IMR-90 (cell line): ENCODE results near the gene SYT6. TPM values are rescaled to one million over a fixed set of nuclear protein-coding genes. Genes with fewer than 3 reads are reported as not detected.

ENCODE experiments used
- ATAC-seq: fragments of 200-7000 bp; cut with Tn5 transposase; 2 replicates; pipeline ENCODE4 v1.9.1; 2020; ENCODE audit warnings: low read depth, mild to moderate bottlenecking, moderate library complexity
- BruUV-seq: library from RNA; stranded (reverse); fragments of 400-500 nt; replicated peaks from 2 replicates; lab custom pipeline; 2021; lab: Mats Ljungman, UMichigan
- CTCF ChIA-PET: fragments of 300-600 bp; formaldehyde crosslinking; extraction: SDS; loops from one replicate; lab custom pipeline; 2021; ENCODE audit warnings: antibody characterized with exemption; lab: Yijun Ruan, JAX
- POLR2A ChIA-PET: fragments of 300-600 bp; sonication (Branson Sonifier 250); formaldehyde crosslinking; loops from one replicate; lab custom pipeline; 2022; ENCODE audit warnings: antibody characterized with exemption; ENCODE audit not compliant: unreplicated experiment; lab: Charles Lee
- DNase-seq: peaks from one replicate; pipeline ENCODE4 v3.0.0; 2013
- H2AFZ ChIP-seq: replicated peaks from 2 replicates; pipeline ENCODE3; 2013; ENCODE audit warnings: low read length, mild to moderate bottlenecking; ENCODE audit not compliant: poor library complexity
- H2AK5ac ChIP-seq: 2 replicates; pipeline ENCODE4 v1.6.1; 2013; ENCODE audit warnings: low read depth, low read length, inconsistent platforms
- H2AK9ac ChIP-seq: replicated peaks from 2 replicates; pipeline ENCODE3; 2013; ENCODE audit warnings: mild to moderate bottlenecking, low read depth, low read length, moderate library complexity; ENCODE audit not compliant: poor library complexity
- H2BK120ac ChIP-seq: 2 replicates; pipeline ENCODE4 v1.6.1; 2013; ENCODE audit warnings: low read depth, low read length, inconsistent platforms
- H2BK15ac ChIP-seq: 3 replicates; pipeline ENCODE4 v1.6.1; 2013; ENCODE audit warnings: low read depth, low read length, inconsistent platforms
- H2BK20ac ChIP-seq: 2 replicates; pipeline ENCODE4 v1.6.1; 2013; ENCODE audit warnings: low read depth, mild to moderate bottlenecking, inconsistent platforms, low read length, moderate library complexity
- H2BK5ac ChIP-seq: 2 replicates; pipeline ENCODE4 v1.6.1; 2013; ENCODE audit warnings: mild to moderate bottlenecking, low read depth, low read length, inconsistent platforms; ENCODE audit not compliant: poor library complexity, severe bottlenecking
- H3K14ac ChIP-seq: replicated peaks from 2 replicates; pipeline ENCODE4 v1.6.1; 2013; ENCODE audit warnings: low read depth, low read length, inconsistent platforms
- H3K18ac ChIP-seq: 2 replicates; pipeline ENCODE4 v1.6.1; 2013; ENCODE audit warnings: low read depth, low read length, control low read depth
- H3K23ac ChIP-seq: 2 replicates; pipeline ENCODE4 v1.6.1; 2013; ENCODE audit warnings: low read depth, low read length, inconsistent platforms
- H3K27ac ChIP-seq: 2 replicates; pipeline ENCODE4 v1.5.1; 2013; ENCODE audit warnings: mild to moderate bottlenecking, control low read depth, low read length; ENCODE audit not compliant: insufficient read depth
- H3K27me3 ChIP-seq: 2 replicates; pipeline ENCODE4 v1.6.1; 2013; ENCODE audit warnings: low read length; ENCODE audit not compliant: control insufficient read depth, insufficient read depth
- H3K36me3 ChIP-seq: 2 replicates; pipeline ENCODE4 v1.6.1; 2013; ENCODE audit warnings: low read length, mixed read lengths; ENCODE audit not compliant: control insufficient read depth, insufficient read depth
- H3K4ac ChIP-seq: 2 replicates; pipeline ENCODE4 v1.6.1; 2013; ENCODE audit warnings: low read depth, low read length, inconsistent platforms
- H3K4me1 ChIP-seq: 2 replicates; pipeline ENCODE4 v1.6.1; 2013; ENCODE audit warnings: low read length, mixed read lengths; ENCODE audit not compliant: control insufficient read depth, insufficient read depth
- H3K4me2 ChIP-seq: 2 replicates; pipeline ENCODE4 v1.6.1; 2013; ENCODE audit warnings: low read depth, mild to moderate bottlenecking, control low read depth, low read length, moderate library complexity
- H3K4me3 ChIP-seq: 2 replicates; pipeline ENCODE4 v1.5.1; 2013; ENCODE audit warnings: low read depth, mild to moderate bottlenecking, control low read depth, low read length, moderate library complexity; ENCODE audit not compliant: insufficient read depth
- H3K56ac ChIP-seq: 2 replicates; pipeline ENCODE4 v1.6.1; 2013; ENCODE audit warnings: low read length, inconsistent platforms; ENCODE audit not compliant: insufficient read depth; ENCODE audit errors: extremely low read depth
- H3K79me1 ChIP-seq, 2 experiments: 2 replicates each; pipeline ENCODE4 v1.6.1; 2013; ENCODE audit warnings: low read length in 2 of 2, inconsistent platforms in 1 of 2, low read depth in 1 of 2
- H3K9ac ChIP-seq: 2 replicates; pipeline ENCODE4 v1.6.1; 2013; ENCODE audit warnings: low read depth, low read length, control low read depth
- H3K9me1 ChIP-seq: 2 replicates; pipeline ENCODE4 v1.6.1; 2013; ENCODE audit warnings: low read length, inconsistent platforms; ENCODE audit not compliant: insufficient read depth
- H3K9me3 ChIP-seq: 2 replicates; pipeline ENCODE4 v1.6.1; 2013; ENCODE audit warnings: low read length; ENCODE audit not compliant: control insufficient read depth, insufficient read depth
- H4K20me1 ChIP-seq: 2 replicates; pipeline ENCODE4 v1.6.1; 2013; ENCODE audit warnings: low read length, inconsistent platforms; ENCODE audit not compliant: insufficient read depth
- H4K5ac ChIP-seq: 2 replicates; pipeline ENCODE4 v1.6.1; 2013; ENCODE audit warnings: mild to moderate bottlenecking, low read depth, low read length, control low read depth
- H4K8ac ChIP-seq, 2 experiments: 2 replicates each; pipeline ENCODE4 v1.6.1; 2013; ENCODE audit warnings: low read depth in 2 of 2, low read length in 2 of 2, control low read depth in 1 of 2, inconsistent platforms in 1 of 2
- H4K91ac ChIP-seq: 2 replicates; pipeline ENCODE4 v1.6.1; 2013; ENCODE audit warnings: low read depth, low read length, inconsistent platforms; ENCODE audit not compliant: insufficient read depth
- CEBPB ChIP-seq: IDR thresholded peaks from 2 replicates; pipeline ENCODE4 v1.6.1; 2012; ENCODE audit warnings: low read depth, low read length, improper control_type of control experiment
- MAZ ChIP-seq: IDR thresholded peaks from 2 replicates; pipeline ENCODE4 v1.6.1; 2012; ENCODE audit warnings: low read depth, mild to moderate bottlenecking, low read length, improper control_type of control experiment, moderate library complexity, borderline replicate concordance
- NFE2L2 ChIP-seq: fragments of 150-350 bp; IDR thresholded peaks from 2 replicates; pipeline ENCODE4 v1.6.1; 2016; ENCODE audit warnings: low read depth, mild to moderate bottlenecking, low read length
- POLR2A ChIP-seq: IDR thresholded peaks from 2 replicates; pipeline ENCODE4 v1.6.1; 2012; ENCODE audit warnings: mild to moderate bottlenecking, low read depth, low read length
- RAD21 ChIP-seq: IDR thresholded peaks from 2 replicates; pipeline ENCODE4 v1.6.1; 2012; ENCODE audit warnings: low read length, improper control_type of control experiment
- RCOR1 ChIP-seq: IDR thresholded peaks from 2 replicates; pipeline ENCODE4 v1.6.1; 2012; ENCODE audit warnings: mild to moderate bottlenecking, low read length, improper control_type of control experiment; ENCODE audit not compliant: insufficient replicate concordance
- RFX5 ChIP-seq: IDR thresholded peaks from 2 replicates; pipeline ENCODE4 v1.8.0; 2012; ENCODE audit warnings: low read depth, mild to moderate bottlenecking, low read length, moderate library complexity
- SMC3 ChIP-seq: fragments of 150-350 bp; IDR thresholded peaks from 2 replicates; pipeline ENCODE4 v1.6.1; 2016; ENCODE audit warnings: low read depth, mild to moderate bottlenecking, antibody characterized with exemption, low read length, moderate library complexity
- USF2 ChIP-seq: fragments of 150-350 bp; IDR thresholded peaks from 2 replicates; pipeline ENCODE4 v1.6.1; 2017; ENCODE audit warnings: mild to moderate bottlenecking, antibody characterized with exemption, low read length, low read depth
- dilution Hi-C: fragments of 300-500 bp; cut with HindIII; formaldehyde crosslinking; loops from one replicate; pipeline ENCODE4 v1.14.3; 2018; ENCODE audit warnings: low sequenced_read_pairs; ENCODE audit not compliant: unreplicated experiment
- in situ Hi-C: fragments of 300-500 bp; cut with MboI; formaldehyde crosslinking; loops from 3 replicates; pipeline ENCODE4 v1.14.3; 2019; ENCODE audit warnings: low sequenced_read_pairs, inconsistent platforms, mixed read lengths
- intact Hi-C: fragments of 100-400 bp; cut with micrococcal nuclease; formaldehyde crosslinking; loops from 2 replicates; pipeline ENCODE4 v1.10.0; 2022
- polyA plus RNA-seq, 3 experiments: library from polyadenylated mRNA; depleted of rRNA; stranded (reverse); fragments of >200 nt; gene quantifications; 2 replicates each; pipeline ENCODE4 v1.2.3, GENCODE V29; 2012; ENCODE audit warnings: low replicate concordance in 1 of 3
- total RNA-seq: library from RNA; depleted of rRNA; stranded (reverse); fragments of >200 nt; gene quantifications from 2 replicates; pipeline ENCODE4 v1.2.3, GENCODE V29; 2012
- TF ChIP-seq, protein P1 (sequence below): fragments of 150-350 bp; IDR thresholded peaks from 2 replicates; pipeline ENCODE4 v1.6.1; 2016; ENCODE audit warnings: low read depth, mild to moderate bottlenecking, low read length, moderate library complexity, borderline replicate concordance

The SYT6 gene
- total and polyA plus RNA-seq, 2 of the 4 experiments (the other 2 are of a cell fraction): not detected

DNA sequence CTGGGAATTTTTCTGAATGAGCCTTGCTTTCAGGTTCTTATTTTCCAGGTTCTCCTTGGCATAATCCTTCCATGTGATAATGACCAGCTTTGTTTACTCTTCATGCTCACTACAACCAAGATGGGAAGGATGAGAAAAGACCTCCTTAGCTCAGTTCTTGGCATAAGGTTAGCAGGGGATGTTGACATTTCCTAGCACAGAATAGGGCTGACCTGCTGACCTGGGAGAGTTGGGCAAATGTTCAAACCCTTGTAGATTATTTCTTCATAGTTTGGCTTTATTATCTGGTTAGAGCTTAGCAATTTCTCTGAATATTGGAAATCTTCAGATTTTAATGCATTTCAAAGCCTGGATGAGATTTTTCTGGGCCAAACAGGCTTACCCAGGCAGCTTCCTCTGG is 23.6 kb upstream of the SYT6 start:
- ChIA-PET CTCF (no interaction called here), POLR2A (no interaction called here)
- Histone ChIP-seq H4K5ac (no peak overlapping the region), H2BK5ac (no peak overlapping the region), H2BK120ac (no peak overlapping the region), H2AK9ac (no peak overlapping the region), H3K9ac (no peak overlapping the region), H3K27me3 (no peaks in the 10 kb centered on the region), H3K4me1 (no peaks in the 10 kb centered on the region), H4K91ac (no peak overlapping the region), H4K8ac (no peak overlapping the region), H3K9me3 (no peaks in the 10 kb centered on the region), H3K36me3 (no peaks in the 10 kb centered on the region), H2BK15ac (no peak overlapping the region), H3K79me1 (no peaks in the 10 kb centered on the region), H2AFZ (no peak overlapping the region), H3K4ac (no peak overlapping the region), H4K20me1 (no peaks in the 10 kb centered on the region), H2BK20ac (no peak overlapping the region), H3K56ac (no peak overlapping the region), H3K27ac (no peak overlapping the region), H3K23ac (no peak overlapping the region), H3K4me3 (no peak overlapping the region), H3K18ac (no peak overlapping the region), H3K9me1 (no peaks in the 10 kb centered on the region), H3K4me2 (no peak overlapping the region), H3K14ac (no peak overlapping the region), H2AK5ac (no peak overlapping the region)
- ATAC-seq (no peak), DNase-seq (no peak)
- dilution Hi-C loops (no loop called here), intact Hi-C loops (no loop called here), in situ Hi-C loops (no loop called here)
- TF ChIP-seq CEBPB (no peak), RAD21 (no peak), RCOR1 (no peak), NFE2L2 (no peak), RFX5 (no peak), POLR2A (no peak), USF2 (no peak), MAZ (no peak), SMC3 (no peak)
- TF ChIP-seq, protein P1, sequence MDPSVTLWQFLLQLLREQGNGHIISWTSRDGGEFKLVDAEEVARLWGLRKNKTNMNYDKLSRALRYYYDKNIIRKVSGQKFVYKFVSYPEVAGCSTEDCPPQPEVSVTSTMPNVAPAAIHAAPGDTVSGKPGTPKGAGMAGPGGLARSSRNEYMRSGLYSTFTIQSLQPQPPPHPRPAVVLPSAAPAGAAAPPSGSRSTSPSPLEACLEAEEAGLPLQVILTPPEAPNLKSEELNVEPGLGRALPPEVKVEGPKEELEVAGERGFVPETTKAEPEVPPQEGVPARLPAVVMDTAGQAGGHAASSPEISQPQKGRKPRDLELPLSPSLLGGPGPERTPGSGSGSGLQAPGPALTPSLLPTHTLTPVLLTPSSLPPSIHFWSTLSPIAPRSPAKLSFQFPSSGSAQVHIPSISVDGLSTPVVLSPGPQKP: no peak
- no TSS peak for BruUV-seq
